GM19452 (cell line): Measurements from ENCODE around the gene OCRL.
"Not testable (repeated sequence)": the region's sequence is repeated elsewhere in the genome, so short reads cannot be mapped to it uniquely, and the experiment has no call there.

Source experiments
- ATAC-seq: cut with Tn5 transposase; IDR thresholded peaks from one replicate; pipeline ENCODE4 v1.9.1; 2021; ENCODE audit not compliant: unreplicated experiment

The OCRL gene

GRCh38 chrX:129534816-129535578 is 5.1 kb upstream of the OCRL start:
- no peak for ATAC-seq

- ATAC-seq, result peak; percentile 26
Observed at GRCh38 chrX:129540722-129541184, 694 bp downstream of the OCRL start.

GRCh38 chrX:129544780-129545179 is 4.7 kb downstream of the OCRL start:
- no peak for ATAC-seq

- no peak for ATAC-seq
Observed at GRCh38 chrX:129545408-129545807, 5.3 kb downstream of the OCRL start.

GRCh38 chrX:129549124-129549523 is 9.1 kb downstream of the OCRL start:
- no peak for ATAC-seq

GRCh38 chrX:129553619-129554288 is 13.7 kb downstream of the OCRL start:
- peak; percentile 96 for ATAC-seq

GRCh38 chrX:129554816-129555215 is 14.8 kb downstream of the OCRL start:
- not testable (repeated sequence) for ATAC-seq

GRCh38 chrX:129556806-129557315 is 16.8 kb downstream of the OCRL start:
- no peak for ATAC-seq

- no peak for ATAC-seq
Observed at GRCh38 chrX:129557844-129558480, 17.9 kb downstream of the OCRL start.

- ATAC-seq, result no peak
Observed at GRCh38 chrX:129559783-129560182, 19.7 kb downstream of the OCRL start.

GRCh38 chrX:129561453-129561852 is 21.4 kb downstream of the OCRL start:
- ATAC-seq, result no peak

- ATAC-seq, result not testable (repeated sequence)
Observed at GRCh38 chrX:129564345-129564744, 24.3 kb downstream of the OCRL start.

GRCh38 chrX:129565046-129565650 is 25.1 kb downstream of the OCRL start:
- no peak for ATAC-seq

- no peak for ATAC-seq
Observed at GRCh38 chrX:129566073-129566472, 26.0 kb downstream of the OCRL start.

- no peak for ATAC-seq
Observed at GRCh38 chrX:129568349-129568748, 28.3 kb downstream of the OCRL start.

- no peak for ATAC-seq
Observed at GRCh38 chrX:129572422-129572821, 32.4 kb downstream of the OCRL start.

- ATAC-seq, result not testable (repeated sequence)
Observed at GRCh38 chrX:129573652-129574051, 33.6 kb downstream of the OCRL start.

GRCh38 chrX:129574214-129574613 is 34.2 kb downstream of the OCRL start:
- ATAC-seq, result no peak

- ATAC-seq, result no peak
Observed at GRCh38 chrX:129576539-129576938, 36.5 kb downstream of the OCRL start.

GRCh38 chrX:129577473-129577872 is 37.4 kb downstream of the OCRL start:
- no peak for ATAC-seq

GRCh38 chrX:129577877-129578276 is 37.8 kb downstream of the OCRL start:
- no peak for ATAC-seq
